Germinal center (tissue), 1 donor: ENCODE data around the gene PIK3R5.

Source experiments
- DNase-seq: peaks from one replicate; pipeline ENCODE4 v3.0.0; 2012; ENCODE audit warnings: mixed read lengths, low spot score

PIK3R5 gene

GRCh38 chr17:8922451-8922850 lies 43.1 kb downstream of the PIK3R5 start:
- no peak for DNase-seq

GRCh38 chr17:8921147-8921546 lies 44.4 kb downstream of the PIK3R5 start:
- no peak for DNase-seq

GRCh38 chr17:8918807-8919465 lies 46.6 kb downstream of the PIK3R5 start:
- DNase-seq = no peak

GRCh38 chr17:8916466-8916865 lies 49.0 kb downstream of the PIK3R5 start:
- no peak for DNase-seq

GRCh38 chr17:8914554-8914953 lies 51.0 kb downstream of the PIK3R5 start:
- DNase-seq = no peak

GRCh38 chr17:8913879-8914278 lies 51.6 kb downstream of the PIK3R5 start:
- DNase-seq = no peak

- DNase-seq = no peak
These were observed 52.4 kb downstream of the PIK3R5 start for GRCh38 chr17:8913091-8913490.

- no peak for DNase-seq
These were observed 53.2 kb downstream of the PIK3R5 start for GRCh38 chr17:8912084-8912981.

- no peak for DNase-seq
These were observed 54.4 kb downstream of the PIK3R5 start for GRCh38 chr17:8910969-8911604.

- no peak for DNase-seq
These were observed 55.8 kb downstream of the PIK3R5 start for GRCh38 chr17:8909586-8910270.

- no peak for DNase-seq
These were observed 60.2 kb downstream of the PIK3R5 start for GRCh38 chr17:8905331-8905730.

GRCh38 chr17:8904686-8905085 lies 60.8 kb downstream of the PIK3R5 start:
- no peak for DNase-seq

GRCh38 chr17:8904201-8904600 lies 61.3 kb downstream of the PIK3R5 start:
- no peak for DNase-seq

GRCh38 chr17:8900626-8901585 lies 64.6 kb downstream of the PIK3R5 start:
- DNase-seq = no peak

- no peak for DNase-seq
These were observed 65.3 kb downstream of the PIK3R5 start for GRCh38 chr17:8900207-8900606.

- DNase-seq = no peak
These were observed 66.9 kb downstream of the PIK3R5 start for GRCh38 chr17:8898636-8899035.

- DNase-seq = no peak
These were observed 67.4 kb downstream of the PIK3R5 start for GRCh38 chr17:8898126-8898525.

GRCh38 chr17:8896641-8897635 lies 68.6 kb downstream of the PIK3R5 start:
- no peak for DNase-seq

- DNase-seq = no peak
These were observed 69.4 kb downstream of the PIK3R5 start for GRCh38 chr17:8896087-8896486.
